ENCODE data around the gene GSAP.

- TF ChIP-seq TAF1 (IDR thresholded peaks at IDR 0.05; ENCODE audit: borderline replicate concordance, low read depth, low read length) (no peak), POLR2A (IDR thresholded peaks at IDR 0.05; ENCODE audit: low read depth, low read length) (no peak)
Observed at GRCh38 chr7:77459311-77459726, 43.2 kb upstream of the GSAP start.
